Measurements from ENCODE around the gene PXMP2. TPM values are rescaled to one million over a fixed set of nuclear protein-coding genes. Genes with fewer than 3 reads are reported as not detected.

PXMP2 gene
- polyA plus RNA-seq, 2 donors, result 5.1 to 15.7 TPM

DNA sequence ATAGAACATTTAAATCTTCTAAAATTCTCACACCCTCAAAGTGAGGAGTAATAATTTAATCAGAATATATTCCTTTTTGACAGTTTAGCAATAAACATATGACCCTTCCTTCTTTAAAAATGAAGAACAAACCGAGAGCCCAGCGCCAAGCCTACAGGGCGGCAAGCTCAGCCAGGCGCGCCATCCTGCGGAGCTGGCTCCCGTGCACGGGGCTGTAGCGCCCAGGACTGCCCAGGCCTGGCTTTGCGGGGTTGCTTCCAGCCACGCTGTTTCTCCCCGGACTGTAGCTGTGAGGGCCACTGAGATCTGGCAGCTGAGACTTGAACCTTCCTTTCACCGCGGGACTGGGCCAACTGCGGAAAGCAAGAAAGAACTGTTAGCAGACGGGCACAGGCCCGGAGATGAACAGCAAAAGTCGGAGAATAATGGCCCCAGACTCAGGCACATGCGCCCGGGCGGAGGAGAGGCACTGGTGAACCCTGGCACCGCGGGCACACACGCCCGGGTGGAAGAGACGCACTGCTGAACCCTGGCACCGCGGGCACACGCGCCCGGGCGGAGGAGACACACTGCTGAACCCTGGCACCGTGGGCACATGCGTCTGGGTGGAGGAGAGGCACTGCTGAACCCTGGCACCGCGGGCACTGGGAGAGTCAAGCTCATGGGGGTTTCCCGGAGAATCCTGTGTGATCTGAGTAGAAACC, 39.9 kb downstream of the PXMP2 start:
- Histone ChIP-seq H3K36me3 (ENCODE audit: control insufficient read depth in 2 of 2, insufficient read depth in 2 of 2, low read length in 1 of 2) (peaks cover 26 to 57% of the 10 kb centered on the region in 2 donors), H3K4me3 (ENCODE audit: low read depth in 1 of 2, low read length in 2 of 2) (no peak overlapping the region), H3K27ac (ENCODE audit: low read depth in 2 of 2, low read length in 1 of 2) (no peak overlapping the region), H3K27me3 (ENCODE audit: control insufficient read depth in 1 of 2, insufficient read depth in 2 of 2, low read length in 2 of 2) (no peaks in the 10 kb centered on the region), H3K9me3 (ENCODE audit: control insufficient read depth in 2 of 2, insufficient read depth in 1 of 2, low read depth in 1 of 2, low read length in 1 of 2) (no peaks in the 10 kb centered on the region), H3K4me1 (ENCODE audit: control insufficient read depth in 2 of 2, insufficient read depth in 2 of 2, low read length in 1 of 2) (no peaks in the 10 kb centered on the region)
- WGBS, 2 donors, result 93 to 94% methylated on average over 37 of the region's 37 CpGs

DNA sequence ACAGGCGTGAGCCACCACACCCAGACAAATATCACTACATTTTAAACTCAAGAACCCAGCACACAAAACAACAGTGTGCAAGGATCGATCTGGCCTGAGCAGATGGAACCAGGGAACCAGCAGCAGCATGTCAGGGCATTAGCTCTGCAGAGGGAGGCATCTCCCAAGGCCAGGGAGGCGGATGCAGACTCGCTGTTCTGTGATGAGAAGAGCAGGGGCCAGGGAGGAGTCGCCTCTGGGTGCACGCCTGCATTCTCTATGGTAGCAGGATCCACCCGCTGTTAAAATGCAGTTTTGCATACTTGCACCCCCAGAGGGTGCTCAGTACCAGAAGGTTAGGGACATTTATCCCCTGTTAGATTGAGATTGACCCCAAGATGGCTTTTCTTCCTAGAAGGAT, 41.1 kb downstream of the PXMP2 start:
- H3K27ac ChIP-seq (ENCODE audit: low read depth in 2 of 2, low read length in 1 of 2), result no peak overlapping the region
- H3K27me3 ChIP-seq (ENCODE audit: control insufficient read depth in 1 of 2, insufficient read depth in 2 of 2, low read length in 2 of 2), result no peaks in the 10 kb centered on the region
- WGBS, 2 donors, result 91 to 92% methylated on average over 7 of the region's 7 CpGs
- no peaks in the 10 kb centered on the region for H3K9me3 ChIP-seq (ENCODE audit: control insufficient read depth in 2 of 2, insufficient read depth in 1 of 2, low read depth in 1 of 2, low read length in 1 of 2)
- H3K4me1 ChIP-seq (ENCODE audit: control insufficient read depth in 2 of 2, insufficient read depth in 2 of 2, low read length in 1 of 2), result no peaks in the 10 kb centered on the region
- H3K4me3 ChIP-seq (ENCODE audit: low read depth in 1 of 2, low read length in 2 of 2), result no peak overlapping the region
- peaks cover 23 to 63% of the 10 kb centered on the region in 2 donors for H3K36me3 ChIP-seq (ENCODE audit: control insufficient read depth in 2 of 2, insufficient read depth in 2 of 2, low read length in 1 of 2)

DNA sequence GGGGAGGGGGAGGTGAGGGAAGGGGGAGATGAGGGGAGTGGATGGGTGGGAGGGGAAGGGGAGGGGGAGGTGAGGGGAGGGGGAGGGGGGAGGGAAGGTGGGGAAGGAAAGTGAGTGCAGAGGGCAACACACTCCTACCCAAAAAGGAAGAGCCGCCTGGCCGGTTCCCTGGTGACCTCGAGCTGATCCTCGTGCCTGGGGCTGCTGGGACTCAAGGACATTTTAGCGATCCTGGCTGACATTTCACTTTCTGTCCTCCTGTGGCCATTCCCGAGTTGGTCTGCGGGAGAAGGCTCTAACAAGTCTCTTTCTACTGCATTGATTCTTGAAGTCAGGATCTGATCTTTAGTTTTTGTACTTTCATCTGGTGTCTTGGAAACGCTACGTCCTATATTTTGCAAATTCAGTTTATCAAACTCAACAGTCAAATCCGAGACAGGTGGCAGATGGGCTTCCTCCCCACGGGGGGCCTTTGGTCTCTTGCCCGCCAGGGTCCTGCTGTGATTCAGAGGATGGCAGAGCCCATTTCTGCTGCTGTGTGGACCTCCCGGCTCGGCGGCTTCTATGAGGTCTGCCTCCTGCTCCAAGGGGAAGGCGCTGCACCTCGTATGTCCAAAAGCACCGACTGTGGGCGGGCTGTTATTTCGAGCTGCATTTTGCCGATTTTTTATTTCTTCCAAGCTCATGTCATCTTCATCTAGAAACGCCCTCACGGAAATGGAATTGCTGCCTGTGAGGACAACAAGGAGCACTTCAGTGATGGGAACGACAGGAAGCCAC, 42.3 kb downstream of the PXMP2 start:
- 87 to 90% methylated on average over 24 of the region's 24 CpGs for WGBS, 2 donors
- peaks cover 23 to 64% of the 10 kb centered on the region in 2 donors for H3K36me3 ChIP-seq (ENCODE audit: control insufficient read depth in 2 of 2, insufficient read depth in 2 of 2, low read length in 1 of 2)
- no peaks in the 10 kb centered on the region for H3K9me3 ChIP-seq (ENCODE audit: control insufficient read depth in 2 of 2, insufficient read depth in 1 of 2, low read depth in 1 of 2, low read length in 1 of 2)
- no peak overlapping the region for H3K4me3 ChIP-seq (ENCODE audit: low read depth in 1 of 2, low read length in 2 of 2)
- no peaks in the 10 kb centered on the region for H3K4me1 ChIP-seq (ENCODE audit: control insufficient read depth in 2 of 2, insufficient read depth in 2 of 2, low read length in 1 of 2)
- no peak overlapping the region for H3K27ac ChIP-seq (ENCODE audit: low read depth in 2 of 2, low read length in 1 of 2)
- no peaks in the 10 kb centered on the region for H3K27me3 ChIP-seq (ENCODE audit: control insufficient read depth in 1 of 2, insufficient read depth in 2 of 2, low read length in 2 of 2)

DNA sequence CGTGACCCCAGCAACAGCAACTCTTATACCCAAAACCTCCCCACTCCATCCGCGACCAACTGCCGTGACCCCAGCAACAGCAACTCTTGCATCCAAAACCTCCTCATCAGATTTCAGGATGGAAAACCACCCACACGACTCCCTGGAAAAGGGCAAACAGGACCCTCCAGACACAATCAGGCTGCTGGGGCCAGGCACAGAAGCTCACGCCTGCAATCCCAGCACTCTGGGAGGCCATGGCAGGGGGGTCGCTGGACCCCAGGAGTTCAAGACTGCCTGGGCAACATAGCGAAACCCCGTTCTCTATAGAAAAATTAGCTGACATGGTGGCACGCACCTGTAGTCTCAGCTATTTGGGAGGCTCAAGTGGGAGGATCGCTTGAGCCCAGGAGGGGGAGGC, 43.0 kb downstream of the PXMP2 start:
- H3K4me1 ChIP-seq (ENCODE audit: control insufficient read depth in 2 of 2, insufficient read depth in 2 of 2, low read length in 1 of 2), result no peaks in the 10 kb centered on the region
- 95 to 96% methylated on average over 11 of the region's 11 CpGs for WGBS, 2 donors
- H3K4me3 ChIP-seq (ENCODE audit: low read depth in 1 of 2, low read length in 2 of 2), result no peak overlapping the region
- no peaks in the 10 kb centered on the region for H3K27me3 ChIP-seq (ENCODE audit: control insufficient read depth in 1 of 2, insufficient read depth in 2 of 2, low read length in 2 of 2)
- no peaks in the 10 kb centered on the region for H3K9me3 ChIP-seq (ENCODE audit: control insufficient read depth in 2 of 2, insufficient read depth in 1 of 2, low read depth in 1 of 2, low read length in 1 of 2)
- H3K36me3 ChIP-seq (ENCODE audit: control insufficient read depth in 2 of 2, insufficient read depth in 2 of 2, low read length in 1 of 2), result peaks cover 25 to 64% of the 10 kb centered on the region in 2 donors
- H3K27ac ChIP-seq (ENCODE audit: low read depth in 2 of 2, low read length in 1 of 2), result no peak overlapping the region

DNA sequence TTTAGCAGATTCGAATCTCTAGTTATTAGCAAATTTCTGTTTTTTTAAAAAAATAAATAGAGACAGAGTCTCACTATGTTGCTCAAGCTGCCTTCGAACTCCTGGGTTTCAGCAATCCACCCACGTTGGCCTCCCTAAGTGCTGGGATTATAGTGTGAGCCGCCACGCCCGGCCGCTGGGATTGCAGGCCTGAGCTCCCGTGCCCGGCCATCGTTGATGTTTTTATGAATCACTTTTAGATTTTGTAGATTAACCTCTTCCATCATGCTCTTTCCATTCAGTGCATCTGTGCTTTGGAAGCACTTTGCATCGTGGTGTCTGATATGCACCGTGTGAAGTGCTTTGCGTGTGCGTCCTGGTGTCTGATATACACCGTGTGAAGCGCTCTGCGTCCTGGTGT, 44.2 kb downstream of the PXMP2 start:
- Histone ChIP-seq H3K27ac (ENCODE audit: low read depth in 2 of 2, low read length in 1 of 2) (no peak overlapping the region), H3K4me3 (ENCODE audit: low read depth in 1 of 2, low read length in 2 of 2) (no peak overlapping the region), H3K4me1 (ENCODE audit: control insufficient read depth in 2 of 2, insufficient read depth in 2 of 2, low read length in 1 of 2) (no peaks in the 10 kb centered on the region), H3K36me3 (ENCODE audit: control insufficient read depth in 2 of 2, insufficient read depth in 2 of 2, low read length in 1 of 2) (peaks cover 31 to 66% of the 10 kb centered on the region in 2 donors), H3K9me3 (ENCODE audit: control insufficient read depth in 2 of 2, insufficient read depth in 1 of 2, low read depth in 1 of 2, low read length in 1 of 2) (no peaks in the 10 kb centered on the region), H3K27me3 (ENCODE audit: control insufficient read depth in 1 of 2, insufficient read depth in 2 of 2, low read length in 2 of 2) (no peaks in the 10 kb centered on the region)
- 83 to 88% methylated on average over 17 of the region's 17 CpGs for WGBS, 2 donors

DNA sequence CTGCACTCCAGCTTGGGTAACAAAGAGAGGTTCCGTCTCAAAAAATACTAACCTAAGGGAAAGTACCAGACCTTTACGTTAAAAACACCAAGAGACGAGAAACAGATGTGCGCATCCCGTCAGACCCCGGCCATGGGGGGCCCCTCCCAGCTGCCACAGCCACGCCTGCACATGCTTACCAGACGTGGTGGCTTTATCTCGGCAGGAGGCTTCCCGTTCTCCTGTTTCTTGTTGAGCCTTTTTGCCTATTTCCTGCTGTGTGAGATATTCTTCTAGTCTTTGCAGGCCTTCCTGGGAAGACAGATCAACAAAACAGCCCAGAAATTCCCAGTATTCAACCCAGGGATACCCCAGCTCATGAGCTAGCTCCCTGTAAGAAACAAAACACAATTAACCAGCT, 46.8 kb downstream of the PXMP2 start:
- Histone ChIP-seq H3K27me3 (ENCODE audit: control insufficient read depth in 1 of 2, insufficient read depth in 2 of 2, low read length in 2 of 2) (no peaks in the 10 kb centered on the region), H3K4me1 (ENCODE audit: control insufficient read depth in 2 of 2, insufficient read depth in 2 of 2, low read length in 1 of 2) (no peaks in the 10 kb centered on the region), H3K27ac (ENCODE audit: low read depth in 2 of 2, low read length in 1 of 2) (no peak overlapping the region), H3K36me3 (ENCODE audit: control insufficient read depth in 2 of 2, insufficient read depth in 2 of 2, low read length in 1 of 2) (peaks cover 29 to 61% of the 10 kb centered on the region in 2 donors), H3K9me3 (ENCODE audit: control insufficient read depth in 2 of 2, insufficient read depth in 1 of 2, low read depth in 1 of 2, low read length in 1 of 2) (no peaks in the 10 kb centered on the region), H3K4me3 (ENCODE audit: low read depth in 1 of 2, low read length in 2 of 2) (no peak overlapping the region)
- 79 to 82% methylated on average over 10 of the region's 10 CpGs for WGBS, 2 donors

DNA sequence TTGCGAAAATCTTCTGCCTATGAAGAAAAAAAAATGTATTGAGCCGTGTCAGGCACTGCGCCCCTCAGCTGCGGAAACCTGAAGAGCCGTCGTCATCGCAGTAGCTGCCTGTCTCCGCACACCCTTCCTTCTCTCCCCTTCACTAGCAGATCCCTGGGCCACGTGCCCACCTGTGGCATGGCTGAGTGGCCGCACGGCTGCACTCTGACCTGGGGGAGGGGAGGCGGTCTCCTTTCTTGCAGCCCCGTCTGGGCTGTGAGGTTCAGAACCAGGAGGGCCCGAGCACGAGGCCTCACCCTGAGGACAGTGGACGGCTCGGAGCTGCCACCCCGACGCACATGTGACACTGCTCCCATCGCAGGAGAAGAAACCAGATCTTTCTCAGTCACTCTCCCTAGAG, 48.1 kb downstream of the PXMP2 start:
- Histone ChIP-seq H3K9me3 (ENCODE audit: control insufficient read depth in 2 of 2, insufficient read depth in 1 of 2, low read depth in 1 of 2, low read length in 1 of 2) (no peaks in the 10 kb centered on the region), H3K27me3 (ENCODE audit: control insufficient read depth in 1 of 2, insufficient read depth in 2 of 2, low read length in 2 of 2) (no peaks in the 10 kb centered on the region), H3K4me1 (ENCODE audit: control insufficient read depth in 2 of 2, insufficient read depth in 2 of 2, low read length in 1 of 2) (no peaks in the 10 kb centered on the region), H3K36me3 (ENCODE audit: control insufficient read depth in 2 of 2, insufficient read depth in 2 of 2, low read length in 1 of 2) (peaks cover 35 to 68% of the 10 kb centered on the region in 2 donors), H3K27ac (ENCODE audit: low read depth in 2 of 2, low read length in 1 of 2) (no peak overlapping the region), H3K4me3 (ENCODE audit: low read depth in 1 of 2, low read length in 2 of 2) (no peak overlapping the region)
- 93 to 94% methylated on average over 20 of the region's 20 CpGs for WGBS, 2 donors

DNA sequence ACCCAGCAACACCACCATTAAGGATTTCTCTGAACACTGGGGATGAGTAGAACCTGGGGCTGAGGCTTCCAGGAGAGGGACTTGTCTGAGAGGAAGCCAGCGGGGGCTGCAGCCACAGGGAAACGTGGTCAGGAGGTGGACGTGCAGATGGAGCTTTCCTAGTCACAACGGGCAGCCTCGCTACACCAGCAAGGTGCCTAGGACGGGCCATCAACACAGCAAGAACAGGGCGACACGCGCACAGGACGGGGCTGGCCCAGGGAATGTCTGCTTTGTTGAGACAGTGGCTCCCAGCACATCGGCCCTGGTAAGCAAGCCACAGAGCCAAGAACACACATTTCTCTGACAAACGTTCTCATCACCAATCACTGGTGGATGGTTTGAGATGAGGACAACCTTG, 49.0 kb downstream of the PXMP2 start:
- Histone ChIP-seq H3K4me3 (ENCODE audit: low read depth in 1 of 2, low read length in 2 of 2) (no peak overlapping the region), H3K36me3 (ENCODE audit: control insufficient read depth in 2 of 2, insufficient read depth in 2 of 2, low read length in 1 of 2) (peaks cover 41 to 71% of the 10 kb centered on the region in 2 donors), H3K27me3 (ENCODE audit: control insufficient read depth in 1 of 2, insufficient read depth in 2 of 2, low read length in 2 of 2) (no peaks in the 10 kb centered on the region), H3K9me3 (ENCODE audit: control insufficient read depth in 2 of 2, insufficient read depth in 1 of 2, low read depth in 1 of 2, low read length in 1 of 2) (no peaks in the 10 kb centered on the region), H3K27ac (ENCODE audit: low read depth in 2 of 2, low read length in 1 of 2) (no peak overlapping the region), H3K4me1 (ENCODE audit: control insufficient read depth in 2 of 2, insufficient read depth in 2 of 2, low read length in 1 of 2) (no peaks in the 10 kb centered on the region)
- WGBS, 2 donors, result 93 to 94% methylated on average over 12 of the region's 12 CpGs

DNA sequence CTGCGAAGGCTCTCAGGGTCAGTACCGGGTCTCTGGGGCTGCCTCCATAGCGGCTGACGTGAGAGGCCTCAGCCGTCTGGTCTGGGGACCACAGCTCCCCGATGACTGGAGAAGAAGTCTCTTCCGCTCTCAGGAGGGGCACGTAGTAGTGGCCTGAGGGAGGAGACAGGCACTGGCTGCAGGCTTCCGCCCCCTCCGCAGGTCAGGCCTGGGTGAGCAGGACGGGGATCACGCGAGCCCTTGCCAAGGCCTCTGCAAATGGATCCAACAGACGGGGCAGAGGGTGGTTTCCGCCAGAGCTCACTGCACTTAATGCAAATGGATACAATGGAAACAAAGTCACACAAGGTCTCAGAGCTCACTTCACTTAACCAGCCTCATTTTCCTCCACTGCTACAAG, 49.5 kb downstream of the PXMP2 start:
- Histone ChIP-seq H3K4me1 (ENCODE audit: control insufficient read depth in 2 of 2, insufficient read depth in 2 of 2, low read length in 1 of 2) (no peaks in the 10 kb centered on the region), H3K4me3 (ENCODE audit: low read depth in 1 of 2, low read length in 2 of 2) (no peak overlapping the region), H3K27ac (ENCODE audit: low read depth in 2 of 2, low read length in 1 of 2) (no peak overlapping the region), H3K36me3 (ENCODE audit: control insufficient read depth in 2 of 2, insufficient read depth in 2 of 2, low read length in 1 of 2) (peaks cover 41 to 69% of the 10 kb centered on the region in 2 donors), H3K27me3 (ENCODE audit: control insufficient read depth in 1 of 2, insufficient read depth in 2 of 2, low read length in 2 of 2) (no peaks in the 10 kb centered on the region), H3K9me3 (ENCODE audit: control insufficient read depth in 2 of 2, insufficient read depth in 1 of 2, low read depth in 1 of 2, low read length in 1 of 2) (no peaks in the 10 kb centered on the region)
- 95% methylated on average over 15 of the region's 15 CpGs for WGBS, 2 donors

Measured in esophagus (tissue), 2 donors.